Stimulated activated CD4-positive, alpha-beta T cell treated with anti-CD3 and anti-CD28 coated beads, Interleukin-1b, Interleukin-23, amount 100 ng/mL, for 4 hours (primary cell): ENCODE data around the gene TSBP1.
"Not testable (repeated sequence)": the region's sequence is repeated elsewhere in the genome, so short reads cannot be mapped to it uniquely, and the experiment has no call there.

Experiments used
- DNase-seq, 2 donors: peaks; one replicate each; pipeline ENCODE4 v3.0.0-alpha.2; 2020; ENCODE audit warnings: low read depth in 2 of 2

The TSBP1 gene

GRCh38 chr6:32375739-32376529 lies 4.2 kb upstream of the TSBP1 start:
- no peak for DNase-seq

- DNase-seq: no peak
Measured at GRCh38 chr6:32371229-32371628, 474 bp downstream of the TSBP1 start.

- no peak for DNase-seq
Measured at GRCh38 chr6:32370505-32370904, 1.2 kb downstream of the TSBP1 start.

- no peak for DNase-seq
Measured at GRCh38 chr6:32369660-32370059, 2.0 kb downstream of the TSBP1 start.

- DNase-seq: no peak
Measured at GRCh38 chr6:32367644-32368043, 4.1 kb downstream of the TSBP1 start.

- not testable (repeated sequence) for DNase-seq
Measured at GRCh38 chr6:32359225-32359624, 12.5 kb downstream of the TSBP1 start.

- not testable (repeated sequence) for DNase-seq
Measured at GRCh38 chr6:32358548-32358947, 13.2 kb downstream of the TSBP1 start.

- DNase-seq: no peak
Measured at GRCh38 chr6:32355018-32355417, 16.7 kb downstream of the TSBP1 start.

GRCh38 chr6:32353348-32353747 lies 18.4 kb downstream of the TSBP1 start:
- no peak for DNase-seq

GRCh38 chr6:32340242-32340641 lies 31.5 kb downstream of the TSBP1 start:
- DNase-seq: no peak

- no peak for DNase-seq
Measured at GRCh38 chr6:32337186-32337805, 34.4 kb downstream of the TSBP1 start.

- DNase-seq: no peak
Measured at GRCh38 chr6:32332433-32332832, 39.3 kb downstream of the TSBP1 start.

GRCh38 chr6:32329141-32329540 lies 42.6 kb downstream of the TSBP1 start:
- no peak for DNase-seq

GRCh38 chr6:32327103-32327502 lies 44.6 kb downstream of the TSBP1 start:
- no peak for DNase-seq

GRCh38 chr6:32318501-32318900 lies 53.2 kb downstream of the TSBP1 start:
- no peak for DNase-seq

- no peak for DNase-seq
Measured at GRCh38 chr6:32317541-32317940, 54.2 kb downstream of the TSBP1 start.

GRCh38 chr6:32313964-32314363 lies 57.7 kb downstream of the TSBP1 start:
- no peak for DNase-seq

- DNase-seq: no peak
Measured at GRCh38 chr6:32298632-32299336, 72.9 kb downstream of the TSBP1 start.

- not testable (repeated sequence) for DNase-seq
Measured at GRCh38 chr6:32294980-32295379, 76.7 kb downstream of the TSBP1 start.

GRCh38 chr6:32294566-32294965 lies 77.1 kb downstream of the TSBP1 start:
- no peak for DNase-seq

GRCh38 chr6:32293695-32294094 lies 78.0 kb downstream of the TSBP1 start:
- no peak for DNase-seq

GRCh38 chr6:32291543-32291942 lies 80.2 kb downstream of the TSBP1 start:
- no peak for DNase-seq
